ENCODE measurements around the gene LDLRAD2.

DNA sequence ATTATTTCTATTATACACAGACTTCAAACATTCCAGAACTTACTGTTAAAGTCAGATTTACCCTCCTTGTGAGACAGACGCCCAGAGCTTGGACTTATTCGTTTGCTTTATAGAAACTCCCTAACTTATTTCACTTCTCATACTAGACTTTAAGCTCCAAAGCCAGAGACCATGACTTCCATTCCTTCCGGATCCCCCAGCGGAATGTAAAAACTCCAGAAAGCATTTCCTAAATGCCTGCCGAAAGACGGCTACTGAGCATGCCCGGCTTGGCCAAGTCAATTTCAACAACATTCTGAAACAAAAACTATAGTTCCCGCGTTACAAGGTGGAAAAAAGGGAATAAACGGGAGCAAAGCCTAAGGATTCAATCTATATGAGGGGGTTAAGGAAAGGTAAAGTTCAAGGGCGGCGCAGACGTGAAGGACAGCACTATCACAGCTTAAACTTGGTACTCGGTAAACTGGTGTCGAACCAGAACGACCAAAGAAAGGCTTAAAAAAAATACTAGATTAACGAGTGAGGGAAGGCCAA lies 30.2 kb upstream of the LDLRAD2 start:
- no peak for TF ChIP-seq POLR2AphosphoS5 (IDR thresholded peaks at IDR 0.05; ENCODE audit: low read depth)
- TF ChIP-seq, protein P1, sequence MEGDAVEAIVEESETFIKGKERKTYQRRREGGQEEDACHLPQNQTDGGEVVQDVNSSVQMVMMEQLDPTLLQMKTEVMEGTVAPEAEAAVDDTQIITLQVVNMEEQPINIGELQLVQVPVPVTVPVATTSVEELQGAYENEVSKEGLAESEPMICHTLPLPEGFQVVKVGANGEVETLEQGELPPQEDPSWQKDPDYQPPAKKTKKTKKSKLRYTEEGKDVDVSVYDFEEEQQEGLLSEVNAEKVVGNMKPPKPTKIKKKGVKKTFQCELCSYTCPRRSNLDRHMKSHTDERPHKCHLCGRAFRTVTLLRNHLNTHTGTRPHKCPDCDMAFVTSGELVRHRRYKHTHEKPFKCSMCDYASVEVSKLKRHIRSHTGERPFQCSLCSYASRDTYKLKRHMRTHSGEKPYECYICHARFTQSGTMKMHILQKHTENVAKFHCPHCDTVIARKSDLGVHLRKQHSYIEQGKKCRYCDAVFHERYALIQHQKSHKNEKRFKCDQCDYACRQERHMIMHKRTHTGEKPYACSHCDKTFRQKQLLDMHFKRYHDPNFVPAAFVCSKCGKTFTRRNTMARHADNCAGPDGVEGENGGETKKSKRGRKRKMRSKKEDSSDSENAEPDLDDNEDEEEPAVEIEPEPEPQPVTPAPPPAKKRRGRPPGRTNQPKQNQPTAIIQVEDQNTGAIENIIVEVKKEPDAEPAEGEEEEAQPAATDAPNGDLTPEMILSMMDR (IDR thresholded peaks at IDR 0.05; ENCODE audit: insufficient read depth, low read length): no peak
